Vagina (tissue), 2 donors: ENCODE data around the gene RNF214.

Experiments used
- POLR2A ChIP-seq, 2 donors: fragments of 450-650 bp; IDR thresholded peaks; one replicate each; pipeline ENCODE4 v1.6.1; 2017; ENCODE audit warnings: antibody characterized with exemption in 2 of 2, mild to moderate bottlenecking in 2 of 2, moderate library complexity in 2 of 2
- TF ChIP-seq, protein P1 (sequence below), 3 experiments: fragments of 450-650 bp in 2 of 3; fragments of 200-600 bp in 1 of 3; sonication (generic) in 1 of 3; IDR thresholded peaks; one replicate each; pipeline ENCODE4 v1.5.1; 2017 to 2019; ENCODE audit warnings: antibody characterized with exemption in 3 of 3, mild to moderate bottlenecking in 2 of 3, moderate library complexity in 2 of 3

DNA sequence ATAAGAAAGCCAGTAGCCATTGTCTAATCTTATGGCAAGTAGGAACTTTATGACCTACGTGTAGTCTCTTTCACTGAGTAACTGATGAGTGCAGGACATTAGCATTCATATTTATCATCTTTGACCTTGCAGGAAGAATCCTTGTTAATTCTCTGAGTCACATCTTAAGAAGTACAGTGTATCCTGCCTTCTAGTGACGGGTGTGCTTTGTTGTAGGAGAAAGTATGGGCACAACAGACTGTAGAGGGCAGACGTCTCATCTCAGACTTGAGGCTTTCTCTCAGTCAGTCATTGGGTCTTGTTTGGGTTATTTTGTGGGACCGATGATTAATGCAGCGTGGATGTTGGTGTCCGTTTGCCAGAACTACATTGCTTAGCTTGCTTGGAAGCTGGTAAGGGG is 6.8 kb downstream of the RNF214 start:
- TF ChIP-seq, protein P1, sequence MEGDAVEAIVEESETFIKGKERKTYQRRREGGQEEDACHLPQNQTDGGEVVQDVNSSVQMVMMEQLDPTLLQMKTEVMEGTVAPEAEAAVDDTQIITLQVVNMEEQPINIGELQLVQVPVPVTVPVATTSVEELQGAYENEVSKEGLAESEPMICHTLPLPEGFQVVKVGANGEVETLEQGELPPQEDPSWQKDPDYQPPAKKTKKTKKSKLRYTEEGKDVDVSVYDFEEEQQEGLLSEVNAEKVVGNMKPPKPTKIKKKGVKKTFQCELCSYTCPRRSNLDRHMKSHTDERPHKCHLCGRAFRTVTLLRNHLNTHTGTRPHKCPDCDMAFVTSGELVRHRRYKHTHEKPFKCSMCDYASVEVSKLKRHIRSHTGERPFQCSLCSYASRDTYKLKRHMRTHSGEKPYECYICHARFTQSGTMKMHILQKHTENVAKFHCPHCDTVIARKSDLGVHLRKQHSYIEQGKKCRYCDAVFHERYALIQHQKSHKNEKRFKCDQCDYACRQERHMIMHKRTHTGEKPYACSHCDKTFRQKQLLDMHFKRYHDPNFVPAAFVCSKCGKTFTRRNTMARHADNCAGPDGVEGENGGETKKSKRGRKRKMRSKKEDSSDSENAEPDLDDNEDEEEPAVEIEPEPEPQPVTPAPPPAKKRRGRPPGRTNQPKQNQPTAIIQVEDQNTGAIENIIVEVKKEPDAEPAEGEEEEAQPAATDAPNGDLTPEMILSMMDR (IDR thresholded peaks at IDR 0.05): no peak
- no peak for TF ChIP-seq POLR2A (IDR thresholded peaks at IDR 0.05)
